ENCODE results near the gene ZC3H18.

Gene ZC3H18

GRCh38 chr16:88639231-88640038 lies 69.2 kb downstream of the ZC3H18 start:
- DNase-seq: no peak

- DNase-seq: no peak
These were observed 69.9 kb downstream of the ZC3H18 start for GRCh38 chr16:88640039-88640495.

- no peak for DNase-seq
These were observed 70.5 kb downstream of the ZC3H18 start for GRCh38 chr16:88640498-88641247.

GRCh38 chr16:88642881-88643643 lies 72.9 kb downstream of the ZC3H18 start:
- no peak for DNase-seq

GRCh38 chr16:88643644-88643932 lies 73.4 kb downstream of the ZC3H18 start:
- DNase-seq: no peak

- DNase-seq: no peak
These were observed 75.3 kb downstream of the ZC3H18 start for GRCh38 chr16:88645455-88645854.

GRCh38 chr16:88645941-88646340 lies 75.7 kb downstream of the ZC3H18 start:
- DNase-seq: no peak

GRCh38 chr16:88646345-88647034 lies 76.3 kb downstream of the ZC3H18 start:
- DNase-seq: no peak

GRCh38 chr16:88647178-88648070 lies 77.2 kb downstream of the ZC3H18 start:
- no peak for DNase-seq

- DNase-seq: no peak
These were observed 79.2 kb downstream of the ZC3H18 start for GRCh38 chr16:88649195-88649923.

GRCh38 chr16:88649924-88650748 lies 79.9 kb downstream of the ZC3H18 start:
- DNase-seq: peak in 4 of 14 donors; percentile 35 to 48 (median 40)

GRCh38 chr16:88650749-88651275 lies 80.6 kb downstream of the ZC3H18 start, which contains the start of gene CYBA:
Gene CYBA, minus strand, starts transcription at chr16:88651053. Its CDS starts 40 bp downstream, at chr16:88651013.
- peak in 8 of 14 donors; percentile 18 to 62 (median 35) for DNase-seq

GRCh38 chr16:88651276-88651988 lies 81.2 kb downstream of the ZC3H18 start:
- DNase-seq: no peak

- no peak for DNase-seq
These were observed 82.0 kb downstream of the ZC3H18 start for GRCh38 chr16:88651989-88652761.

- DNase-seq: no peak
These were observed 82.5 kb downstream of the ZC3H18 start for GRCh38 chr16:88652762-88653063.

- DNase-seq: no peak
These were observed 82.9 kb downstream of the ZC3H18 start for GRCh38 chr16:88653101-88653500.

GRCh38 chr16:88653596-88654362 lies 83.6 kb downstream of the ZC3H18 start:
- DNase-seq: no peak

Measured in C1 segment of cervical spinal cord (tissue), 14 donors.